Mammary epithelial cell (primary cell): ENCODE results near the gene HIP1.

Source experiments
- CTCF ChIP-seq, 2 donors: IDR thresholded peaks in 1 of 2; conservative IDR thresholded peaks in 1 of 2; 2 replicates each; pipeline ENCODE4 v1.5.1; 2011 to 2012; ENCODE audit warnings: inconsistent platforms in 2 of 2, low read length in 2 of 2, mild to moderate bottlenecking in 2 of 2, control low read depth in 1 of 2, low read depth in 1 of 2; ENCODE audit not compliant: insufficient read depth in 1 of 2; ENCODE audit errors: extremely low read depth in 1 of 2
- EZH2 ChIP-seq: IDR thresholded peaks from 2 replicates; pipeline ENCODE4 v1.6.1; 2012; ENCODE audit warnings: low read length, inconsistent platforms, borderline replicate concordance

DNA sequence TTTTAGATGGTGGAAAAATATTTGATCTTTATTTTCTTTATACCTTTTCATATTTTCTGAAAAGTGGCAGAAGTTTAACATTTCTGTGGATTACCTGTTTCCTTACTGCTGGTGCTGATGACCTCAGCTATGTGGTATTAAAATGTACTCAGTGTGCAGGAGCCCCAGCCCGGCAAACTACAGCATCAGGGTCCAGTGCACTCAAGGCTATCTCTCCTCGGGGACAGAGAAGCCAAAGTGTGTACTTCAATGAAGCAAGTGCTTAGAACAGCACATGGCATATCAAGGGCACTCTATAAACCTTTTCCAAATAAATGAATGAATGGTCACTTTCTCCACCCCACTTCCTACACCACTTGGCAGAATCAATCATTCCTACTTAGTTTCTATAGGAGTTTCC is 111.8 kb downstream of the HIP1 start:
- TF ChIP-seq CTCF (conservative IDR thresholded peaks at IDR 0.05 in 1 of 2, IDR thresholded peaks at IDR 0.05 in 1 of 2; ENCODE audit: extremely low read depth in 1 of 2, insufficient read depth in 1 of 2, low read depth in 1 of 2, low read length in 2 of 2) (no peak), EZH2 (no peak)
